ENCODE results near the gene KIFC3. TPM values are rescaled to one million over a fixed set of nuclear protein-coding genes. Genes with fewer than 3 reads are reported as not detected.

KIFC3 gene
- total and polyA plus RNA-seq, 8 donors: 41.4 to 96.8 (median 60.0) TPM

- Histone ChIP-seq H3K27me3 (no peaks in the 10 kb centered on the region), H3K36me3 (no peaks in the 10 kb centered on the region), H3K4me1 (no peaks in the 10 kb centered on the region), H3K9me3 (no peaks in the 10 kb centered on the region), H3K27ac (no peak overlapping the region), H3K4me3 (no peak overlapping the region)
- TF ChIP-seq CTCF (IDR thresholded peaks at IDR 0.05): no peak
- intact Hi-C loops (cut with DNase I): no loop called here
- ATAC-seq (no peak), DNase-seq (no peak)
These were observed 90.3 kb downstream of the KIFC3 start for GRCh38 chr16:57711993-57712392.

GRCh38 chr16:57711346-57711745 is 90.9 kb downstream of the KIFC3 start:
- no peak for TF ChIP-seq CTCF (IDR thresholded peaks at IDR 0.05)
- intact Hi-C loops (cut with DNase I): no loop called here
- Histone ChIP-seq H3K36me3 (no peaks in the 10 kb centered on the region), H3K27me3 (no peaks in the 10 kb centered on the region), H3K4me3 (no peak overlapping the region), H3K9me3 (no peaks in the 10 kb centered on the region), H3K27ac (no peak overlapping the region), H3K4me1 (no peaks in the 10 kb centered on the region)
- ATAC-seq (no peak), DNase-seq (no peak)

- Histone ChIP-seq H3K36me3 (no peaks in the 10 kb centered on the region), H3K9me3 (no peaks in the 10 kb centered on the region), H3K4me3 (no peak overlapping the region), H3K27me3 (no peaks in the 10 kb centered on the region), H3K27ac (no peak overlapping the region), H3K4me1 (no peaks in the 10 kb centered on the region)
- ATAC-seq: no peak
- intact Hi-C loops (cut with DNase I): no loop called here
- TF ChIP-seq CTCF (IDR thresholded peaks at IDR 0.05): no peak
- no peak for DNase-seq
These were observed 92.6 kb downstream of the KIFC3 start for GRCh38 chr16:57709663-57710062.

Small RNA genes lying within 50 kb of the gene (microRNA-seq; reads per million reads assigned to microRNA genes)
- gene MIR6772: 0 to 0.14 reads per million in 2 donors

Other genes with a start within 250 kb of the KIFC3 start
- gene ADGRG1, start 173.9 kb downstream of the KIFC3 start, total RNA-seq: 10 to 100 TPM; 53.2 to 78.4 TPM
- gene ADGRG1, start 173.9 kb downstream of the KIFC3 start, polyA plus RNA-seq (ENCODE audit: insufficient read length in 6 of 6): 10 to 100 TPM; 17.3 to 23.1 (median 18.9) TPM
- 10 to 100 TPM in 1 of 2 donors, 1 to 10 TPM in 1; 1.1 to 29.8 TPM for gene ADGRG3, start 134.2 kb downstream of the KIFC3 start, total RNA-seq
- gene ADGRG3, start 134.2 kb downstream of the KIFC3 start, polyA plus RNA-seq (ENCODE audit: insufficient read length in 6 of 6): 1 to 10 TPM in 4 of 6 donors, under 1 TPM in 2; 0.70 to 1.9 (median 1.1) TPM
- gene DRC7, start 107.7 kb downstream of the KIFC3 start, total RNA-seq: 1 to 10 TPM in 1 of 2 donors, under 1 TPM in 1; 0.52 to 3.8 TPM
- gene DRC7, start 107.7 kb downstream of the KIFC3 start, polyA plus RNA-seq (ENCODE audit: insufficient read length in 6 of 6): 1 to 10 TPM; 1.1 to 4.3 (median 2.4) TPM
- 10 to 100 TPM; 16.6 to 20.1 TPM for gene KATNB1, start 66.7 kb downstream of the KIFC3 start, total RNA-seq
- 10 to 100 TPM; 11.7 to 15.2 (median 14.0) TPM for gene KATNB1, start 66.7 kb downstream of the KIFC3 start, polyA plus RNA-seq (ENCODE audit: insufficient read length in 6 of 6)
- gene CNGB1, start 168.6 kb upstream of the KIFC3 start, total RNA-seq: under 1 TPM in 1 of 2 donors, not detected in 1; 0.23 TPM
- under 1 TPM; 0.03 to 0.20 (median 0.11) TPM for gene CNGB1, start 168.6 kb upstream of the KIFC3 start, polyA plus RNA-seq (ENCODE audit: insufficient read length in 6 of 6)
- 10 to 100 TPM; 10.7 to 12.0 TPM for gene ZNF319, start 198.2 kb upstream of the KIFC3 start, total RNA-seq
- gene ZNF319, start 198.2 kb upstream of the KIFC3 start, polyA plus RNA-seq (ENCODE audit: insufficient read length in 6 of 6): 10 to 100 TPM in 3 of 6 donors, 1 to 10 TPM in 3; 7.8 to 11.4 (median 10.3) TPM
- gene USB1, start 198.9 kb upstream of the KIFC3 start, total RNA-seq: 10 to 100 TPM; 48.0 to 50.9 TPM
- gene USB1, start 198.9 kb upstream of the KIFC3 start, polyA plus RNA-seq (ENCODE audit: insufficient read length in 6 of 6): 10 to 100 TPM; 21.5 to 29.6 (median 23.8) TPM
- 10 to 100 TPM; 25.3 to 38.7 TPM for gene MMP15, start 223.3 kb upstream of the KIFC3 start, total RNA-seq
- 10 to 100 TPM; 42.0 to 63.5 (median 48.7) TPM for gene MMP15, start 223.3 kb upstream of the KIFC3 start, polyA plus RNA-seq (ENCODE audit: insufficient read length in 6 of 6)

Data from left lung (tissue), 10 donors.